Measurements from ENCODE around the gene GRK4. TPM values are rescaled to one million over a fixed set of nuclear protein-coding genes. Genes with fewer than 3 reads are reported as not detected.

The GRK4 gene
- total and polyA plus RNA-seq, 2 of the 8 experiments (the other 6 are each of a cell fraction or from before 2014, with no cell fraction given), result 0.77 to 1.8 TPM

DNA sequence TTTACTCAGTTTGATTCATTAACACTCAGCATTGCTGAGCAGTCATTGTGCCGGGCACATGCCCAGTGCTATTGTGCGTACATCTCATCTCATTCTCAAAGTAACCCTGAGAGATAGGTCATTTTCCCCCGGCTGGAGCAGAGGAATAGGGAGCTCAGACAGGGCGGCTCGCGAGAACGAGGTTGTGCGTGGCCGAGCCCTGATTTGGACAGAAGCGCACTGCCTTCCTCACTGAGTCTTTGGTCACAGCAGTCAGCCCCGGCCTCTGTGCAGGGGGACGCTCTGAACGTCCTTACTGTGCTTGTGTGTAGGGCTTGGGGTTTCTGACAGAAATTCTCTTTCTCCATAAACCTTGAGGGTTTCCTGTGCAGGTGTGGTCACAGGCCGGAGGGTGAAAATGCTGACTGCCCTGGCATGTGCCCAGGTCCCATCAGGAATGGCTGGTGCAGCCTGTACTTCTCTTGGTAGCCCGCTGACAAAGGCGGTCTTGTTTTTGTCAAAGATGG, 39.6 kb upstream of the GRK4 start:
- peak overlapping the region; percentile 97; the same call in 1 of the 2 replicates for H2BK12ac ChIP-seq (ENCODE audit: low read depth, low read length)
- peak overlapping the region; percentile 18 for H2BK120ac ChIP-seq (replicated peaks; ENCODE audit: low read depth, low read length)
- H3K27me3 ChIP-seq (replicated peaks in 1 of 4; ENCODE audit: control insufficient read depth in 3 of 4, extremely low read depth in 1 of 4, insufficient read depth in 3 of 4, low read length in 3 of 4), result no peaks in the 10 kb centered on the region
- TF ChIP-seq TAF1 (IDR thresholded peaks at IDR 0.05; ENCODE audit: low read depth, low read length) (no peak), TAF7 (optimal IDR thresholded peaks at IDR 0.05; ENCODE audit: borderline replicate concordance, low read depth, low read length) (no peak), SP4 (IDR thresholded peaks at IDR 0.05; ENCODE audit: low read length) (no peak), RBBP5 (IDR thresholded peaks at IDR 0.05; ENCODE audit: borderline replicate concordance, low read depth, low read length) (no peak), TEAD4 (IDR thresholded peaks at IDR 0.05; ENCODE audit: low read depth, low read length) (no peak), ASH2L (IDR thresholded peaks at IDR 0.05; ENCODE audit: low read length) (no peak), MAFK (IDR thresholded peaks at IDR 0.05; ENCODE audit: low read depth, low read length) (no peak)
- TF ChIP-seq, protein P1, sequence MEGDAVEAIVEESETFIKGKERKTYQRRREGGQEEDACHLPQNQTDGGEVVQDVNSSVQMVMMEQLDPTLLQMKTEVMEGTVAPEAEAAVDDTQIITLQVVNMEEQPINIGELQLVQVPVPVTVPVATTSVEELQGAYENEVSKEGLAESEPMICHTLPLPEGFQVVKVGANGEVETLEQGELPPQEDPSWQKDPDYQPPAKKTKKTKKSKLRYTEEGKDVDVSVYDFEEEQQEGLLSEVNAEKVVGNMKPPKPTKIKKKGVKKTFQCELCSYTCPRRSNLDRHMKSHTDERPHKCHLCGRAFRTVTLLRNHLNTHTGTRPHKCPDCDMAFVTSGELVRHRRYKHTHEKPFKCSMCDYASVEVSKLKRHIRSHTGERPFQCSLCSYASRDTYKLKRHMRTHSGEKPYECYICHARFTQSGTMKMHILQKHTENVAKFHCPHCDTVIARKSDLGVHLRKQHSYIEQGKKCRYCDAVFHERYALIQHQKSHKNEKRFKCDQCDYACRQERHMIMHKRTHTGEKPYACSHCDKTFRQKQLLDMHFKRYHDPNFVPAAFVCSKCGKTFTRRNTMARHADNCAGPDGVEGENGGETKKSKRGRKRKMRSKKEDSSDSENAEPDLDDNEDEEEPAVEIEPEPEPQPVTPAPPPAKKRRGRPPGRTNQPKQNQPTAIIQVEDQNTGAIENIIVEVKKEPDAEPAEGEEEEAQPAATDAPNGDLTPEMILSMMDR (IDR thresholded peaks at IDR 0.05; ENCODE audit: control extremely low read depth in 1 of 3, insufficient read depth in 1 of 3, low read depth in 1 of 3, low read length in 3 of 3), result no peak
- TF ChIP-seq, protein P2, sequence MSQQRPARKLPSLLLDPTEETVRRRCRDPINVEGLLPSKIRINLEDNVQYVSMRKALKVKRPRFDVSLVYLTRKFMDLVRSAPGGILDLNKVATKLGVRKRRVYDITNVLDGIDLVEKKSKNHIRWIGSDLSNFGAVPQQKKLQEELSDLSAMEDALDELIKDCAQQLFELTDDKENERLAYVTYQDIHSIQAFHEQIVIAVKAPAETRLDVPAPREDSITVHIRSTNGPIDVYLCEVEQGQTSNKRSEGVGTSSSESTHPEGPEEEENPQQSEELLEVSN (IDR thresholded peaks at IDR 0.05), result no peak
- H3K4me2 ChIP-seq (ENCODE audit: insufficient read depth in 1 of 2, low read depth in 2 of 2, low read length in 2 of 2), result no peak overlapping the region
- H4K5ac ChIP-seq (ENCODE audit: insufficient read length, low read depth, low read length), result no peak overlapping the region
- H2BK5ac ChIP-seq (ENCODE audit: low read depth, low read length), result peak overlapping the region; percentile 84
- H3K4me1 ChIP-seq (replicated peaks in 1 of 4; ENCODE audit: control insufficient read depth in 3 of 4, insufficient read depth in 4 of 4, low read length in 3 of 4), result peaks cover 3 to 14% (median 8%) of the 10 kb centered on the region in 4 experiments; a peak in 6 of 7 replicates
- H3K14ac ChIP-seq (ENCODE audit: insufficient read length), result no peak overlapping the region
- no peak overlapping the region for H3K56ac ChIP-seq (replicated peaks; ENCODE audit: insufficient read length, low read depth, low read length)
- H3K23ac ChIP-seq (ENCODE audit: insufficient read length), result no peak overlapping the region
- no peak overlapping the region for H3K4ac ChIP-seq (replicated peaks; ENCODE audit: insufficient read length, low read depth, low read length)
- 0 out of 2 replicates have a peak overlapping the region, but pooled peaks have one; percentile 49 for H3K27ac ChIP-seq (ENCODE audit: low read depth, low read length)
- H2BK20ac ChIP-seq (ENCODE audit: low read length), result no peak overlapping the region
- H3K9me3 ChIP-seq (ENCODE audit: insufficient read depth in 2 of 2, low read depth in 1 of 2, low read length in 1 of 2), result peaks cover 0 to 8% of the 10 kb centered on the region in 2 experiments; a peak in 1 of 4 replicates
- WGBS, 2 experiments (ENCODE audit: extremely low coverage in 1 of 2, insufficient coverage in 1 of 2, insufficient read length in 1 of 2, insufficient replicate concordance in 2 of 2, low coverage in 1 of 2, low lambda C conversion rate in 2 of 2, missing lambda C conversion rate in 1 of 2), result 93% methylated on average over 16 of the region's 16 CpGs; no CpG with 5 or more reads in 1 of the 2 experiments
- no peak overlapping the region for H2AFZ ChIP-seq (ENCODE audit: low read length)
- H3K9ac ChIP-seq (replicated peaks in 1 of 4; ENCODE audit: extremely low read depth in 1 of 4, low read depth in 3 of 4, low read length in 3 of 4), result no peak overlapping the region
- H3K23me2 ChIP-seq (ENCODE audit: low read depth, low read length), result no peaks in the 10 kb centered on the region
- H4K91ac ChIP-seq (replicated peaks; ENCODE audit: insufficient read length, low read length), result peak overlapping the region; percentile 49
- FAIRE-seq (no peak), DNase-seq (ENCODE audit: low read depth in 1 of 2, low spot score in 2 of 2) (no peak)
- POLR2A ChIA-PET (ENCODE audit: partially characterized antibody), result interaction anchor here (1.2 to 5.7 kb wide), 9 partner anchors 9 to 167 kb away, joined by 3 to 45 read pairs (median 5); partner anchors contain the start of gene TNIP2
- CTCF ChIA-PET (ENCODE audit: partially characterized antibody), result interaction anchor here (0.8 to 3.7 kb wide), 5 partner anchors 9 to 32 kb away, joined by 3 to 13 read pairs (median 4); no protein-coding TSS in a partner anchor
- no peak overlapping the region for H3K4me3 ChIP-seq (ENCODE audit: extremely low read depth in 1 of 4, insufficient read depth in 2 of 4, low read depth in 3 of 4, low read length in 4 of 4)
- no peaks in the 10 kb centered on the region; a peak in 2 of 4 replicates for H3K79me2 ChIP-seq (ENCODE audit: control insufficient read depth in 1 of 2, insufficient read depth in 2 of 2, low read length in 2 of 2)
- peaks cover 0 to 2% of the 10 kb centered on the region in 2 experiments for H4K20me1 ChIP-seq (replicated peaks in 1 of 2; ENCODE audit: control insufficient read depth in 1 of 2, insufficient read depth in 2 of 2, low read length in 2 of 2)
- peaks cover 0 to 30% (median 8%) of the 10 kb centered on the region in 4 experiments; a peak in 7 of 8 replicates for H3K36me3 ChIP-seq (ENCODE audit: control insufficient read depth in 2 of 4, insufficient read depth in 4 of 4, low read length in 3 of 4)
- H3K79me1 ChIP-seq (ENCODE audit: low read depth, low read length), result no peaks in the 10 kb centered on the region; the same call in none of the 2 replicates
- no peak overlapping the region; the same call in 1 of the 2 replicates for H2BK15ac ChIP-seq (ENCODE audit: low read length)
- peak overlapping the region; percentile 48; the same call in 1 of the 2 replicates for H3K18ac ChIP-seq (ENCODE audit: extremely low read depth, low read length)
- peak overlapping the region; percentile 92; the same call in 1 of the 2 replicates for H2AK5ac ChIP-seq (ENCODE audit: low read depth, low read length)
- 0 out of 2 replicates have a peak overlapping the region, but pooled peaks have one; percentile 36 for H4K8ac ChIP-seq (ENCODE audit: extremely low read depth, insufficient read depth, low read length)
